SJCRH30 (cell line): ENCODE measurements around the gene OR51G2. TPM values are rescaled to one million over a fixed set of nuclear protein-coding genes. Genes with fewer than 3 reads are reported as not detected.

Experiments used
- DNase-seq, 2 experiments: peaks; one replicate each; pipeline ENCODE4 v3.0.0-alpha.2; 2015 to 2020
- H3K27ac ChIP-seq: fragments of 250-450 bp; sonication (Bioruptor Pico); 2 replicates; pipeline ENCODE4 v1.5.1; 2020; ENCODE audit warnings: mild to moderate bottlenecking, moderate library complexity
- H3K27me3 ChIP-seq: fragments of 250-450 bp; sonication (Bioruptor Pico); 2 replicates; pipeline ENCODE4 v1.5.1; 2020; ENCODE audit warnings: mild to moderate bottlenecking, moderate library complexity
- H3K36me3 ChIP-seq: fragments of 250-450 bp; sonication (Bioruptor Pico); 2 replicates; pipeline ENCODE4 v1.5.1; 2020; ENCODE audit warnings: mild to moderate bottlenecking, moderate library complexity
- H3K4me1 ChIP-seq: fragments of 250-450 bp; sonication (Bioruptor Pico); 2 replicates; pipeline ENCODE4 v1.5.1; 2020; ENCODE audit warnings: mild to moderate bottlenecking, moderate library complexity
- H3K4me3 ChIP-seq: fragments of 250-450 bp; sonication (Bioruptor Pico); 2 replicates; pipeline ENCODE4 v1.5.1; 2020; ENCODE audit warnings: mild to moderate bottlenecking, moderate library complexity
- H3K9me3 ChIP-seq: fragments of 250-450 bp; sonication (Bioruptor Pico); replicated peaks from 2 replicates; pipeline ENCODE4 v1.5.1; 2020; ENCODE audit warnings: mild to moderate bottlenecking, moderate library complexity
- total RNA-seq: library from RNA; depleted of rRNA; stranded (reverse); fragments of >200 nt; shearing (Covaris generic); gene quantifications from 2 replicates; pipeline ENCODE4 v1.2.3, GENCODE V29; 2014; rRNA removed

OR51G2 gene
- total RNA-seq, 1 experiment from 2014 or later, result not detected

DNA sequence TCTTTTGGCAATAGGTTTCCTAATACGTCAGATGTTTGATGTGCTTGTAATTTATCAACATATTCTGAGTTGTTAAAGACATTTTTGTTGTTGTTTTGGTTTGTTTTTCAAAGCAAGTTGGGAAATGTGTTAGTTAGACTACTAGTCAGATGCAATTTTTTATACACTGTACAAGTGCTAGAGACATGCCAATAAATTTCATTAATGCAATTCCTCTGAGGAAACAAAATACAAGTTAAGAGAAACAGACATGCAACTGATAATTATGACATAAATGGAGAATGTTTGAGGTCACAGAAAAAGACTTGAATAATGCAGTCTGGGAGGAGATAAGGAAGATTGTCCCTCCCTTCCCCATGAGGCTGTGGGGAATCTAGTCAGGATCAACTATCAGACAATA lies 31.6 kb downstream of the OR51G2 start:
- Histone ChIP-seq H3K4me1 (peaks cover 5% of the 10 kb centered on the region), H3K4me3 (no peak overlapping the region), H3K9me3 (no peaks in the 10 kb centered on the region), H3K27ac (no peak overlapping the region), H3K36me3 (no peaks in the 10 kb centered on the region), H3K27me3 (no peaks in the 10 kb centered on the region)
- DNase-seq, result no peak

DNA sequence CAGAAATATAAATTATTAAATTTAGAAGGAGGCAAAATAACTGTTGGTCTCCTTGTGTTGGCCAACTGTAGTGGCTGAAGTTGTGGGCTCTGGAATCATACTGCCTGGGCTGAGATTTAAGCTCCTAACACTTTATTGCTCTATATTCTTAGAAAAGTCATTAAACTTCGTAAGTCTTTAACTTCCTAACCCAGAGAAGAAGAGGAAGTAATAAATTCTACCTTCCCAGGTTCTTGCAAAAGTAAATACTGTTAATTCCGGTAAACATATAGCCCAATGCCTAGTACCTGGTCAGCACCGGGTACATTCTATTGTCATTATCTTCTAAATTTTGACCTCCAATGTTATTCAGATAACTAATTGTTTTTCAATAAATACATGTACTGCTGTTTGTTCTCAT lies 33.0 kb downstream of the OR51G2 start:
- Histone ChIP-seq H3K27ac (no peak overlapping the region), H3K9me3 (no peaks in the 10 kb centered on the region), H3K36me3 (no peaks in the 10 kb centered on the region), H3K4me3 (no peak overlapping the region), H3K4me1 (peaks cover 13% of the 10 kb centered on the region), H3K27me3 (no peaks in the 10 kb centered on the region)
- no peak for DNase-seq

DNA sequence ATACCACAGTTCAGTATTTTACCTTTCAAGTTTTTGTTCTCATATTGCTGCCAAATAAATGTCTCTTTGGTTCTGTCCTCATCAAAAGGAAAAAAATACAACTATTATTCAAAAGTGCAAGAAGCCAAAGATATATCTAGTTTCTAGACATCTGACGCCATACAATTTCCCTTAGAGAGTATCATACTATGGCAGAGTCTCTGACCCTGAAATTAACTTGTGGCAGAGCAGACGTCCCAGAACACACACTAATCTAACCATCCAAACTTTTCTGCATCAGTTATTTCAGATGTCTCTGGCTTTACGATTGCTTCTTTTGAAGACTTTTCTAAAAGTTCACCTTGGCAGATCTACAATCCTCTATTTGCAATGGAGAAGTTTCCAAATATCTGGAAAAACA lies 34.8 kb downstream of the OR51G2 start:
- no peaks in the 10 kb centered on the region for H3K36me3 ChIP-seq
- H3K4me1 ChIP-seq, result peaks cover 14% of the 10 kb centered on the region
- H3K27ac ChIP-seq, result no peak overlapping the region
- no peaks in the 10 kb centered on the region for H3K27me3 ChIP-seq
- H3K9me3 ChIP-seq, result no peaks in the 10 kb centered on the region
- H3K4me3 ChIP-seq, result no peak overlapping the region
- DNase-seq, result no peak

DNA sequence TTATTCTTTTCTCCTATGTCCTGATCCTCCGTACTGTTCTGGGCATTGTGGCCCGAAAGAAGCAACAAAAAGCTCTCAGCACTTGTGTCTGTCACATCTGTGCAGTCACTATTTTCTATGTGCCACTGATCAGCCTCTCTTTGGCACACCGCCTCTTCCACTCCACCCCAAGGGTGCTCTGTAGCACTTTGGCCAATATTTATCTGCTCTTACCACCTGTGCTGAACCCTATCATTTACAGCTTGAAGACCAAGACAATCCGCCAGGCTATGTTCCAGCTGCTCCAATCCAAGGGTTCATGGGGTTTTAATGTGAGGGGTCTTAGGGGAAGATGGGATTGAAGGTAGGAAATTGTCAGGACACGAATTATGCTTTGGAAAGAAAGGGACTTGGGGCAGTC lies 36.6 kb downstream of the OR51G2 start:
- Histone ChIP-seq H3K27ac (no peak overlapping the region), H3K4me3 (no peak overlapping the region), H3K36me3 (no peaks in the 10 kb centered on the region), H3K9me3 (no peaks in the 10 kb centered on the region), H3K4me1 (peaks cover 14% of the 10 kb centered on the region), H3K27me3 (no peaks in the 10 kb centered on the region)
- peak in 1 of 2 experiments; percentile 23 for DNase-seq

DNA sequence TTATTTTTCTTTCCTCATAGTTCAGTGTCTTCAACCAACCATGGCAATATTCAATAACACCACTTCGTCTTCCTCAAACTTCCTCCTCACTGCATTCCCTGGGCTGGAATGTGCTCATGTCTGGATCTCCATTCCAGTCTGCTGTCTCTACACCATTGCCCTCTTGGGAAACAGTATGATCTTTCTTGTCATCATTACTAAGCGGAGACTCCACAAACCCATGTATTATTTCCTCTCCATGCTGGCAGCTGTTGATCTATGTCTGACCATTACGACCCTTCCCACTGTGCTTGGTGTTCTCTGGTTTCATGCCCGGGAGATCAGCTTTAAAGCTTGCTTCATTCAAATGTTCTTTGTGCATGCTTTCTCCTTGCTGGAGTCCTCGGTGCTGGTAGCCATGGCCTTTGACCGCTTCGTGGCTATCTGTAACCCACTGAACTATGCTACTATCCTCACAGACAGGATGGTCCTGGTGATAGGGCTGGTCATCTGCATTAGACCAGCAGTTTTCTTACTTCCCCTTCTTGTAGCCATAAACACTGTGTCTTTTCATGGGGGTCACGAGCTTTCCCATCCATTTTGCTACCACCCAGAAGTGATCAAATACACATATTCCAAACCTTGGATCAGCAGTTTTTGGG lies 37.2 kb downstream of the OR51G2 start, which contains the start of gene OR51T1:
TSS of gene OR51T1 (plus strand) at position 41 of the 641 bp plus-strand sequence. CDS start at position 41, 0 bp downstream.
- Histone ChIP-seq H3K9me3 (no peaks in the 10 kb centered on the region), H3K27ac (no peak within 1 kb of the TSS), H3K4me1 (peaks cover 14% of the 10 kb centered on the region), H3K27me3 (no peaks in the 10 kb centered on the region), H3K36me3 (no peaks in the 10 kb centered on the region), H3K4me3 (no peak within 1 kb of the TSS)
- DNase-seq, result peak; percentile 47 to 77

DNA sequence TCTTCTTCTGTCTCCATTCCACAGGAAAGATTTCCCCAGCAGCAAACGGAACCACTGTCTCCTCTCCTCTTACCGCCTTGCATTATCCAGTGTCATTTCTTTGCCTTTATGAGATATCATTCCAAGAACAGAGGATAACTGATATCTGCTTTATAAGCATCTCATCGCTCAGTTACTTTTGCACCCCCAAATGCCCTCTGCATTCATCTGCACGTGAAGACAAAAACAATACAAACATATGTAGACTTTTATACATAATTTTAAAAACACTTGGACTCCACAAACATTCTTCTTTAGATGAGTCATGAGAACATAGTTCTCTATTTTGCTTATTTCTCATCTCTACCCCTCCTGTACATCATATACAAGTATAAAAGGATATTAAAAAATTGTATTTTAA lies 38.0 kb downstream of the OR51G2 start:
- Histone ChIP-seq H3K27ac (no peak overlapping the region), H3K9me3 (no peaks in the 10 kb centered on the region), H3K36me3 (no peaks in the 10 kb centered on the region), H3K27me3 (no peaks in the 10 kb centered on the region), H3K4me3 (no peak overlapping the region), H3K4me1 (peaks cover 14% of the 10 kb centered on the region)
- no peak for DNase-seq

DNA sequence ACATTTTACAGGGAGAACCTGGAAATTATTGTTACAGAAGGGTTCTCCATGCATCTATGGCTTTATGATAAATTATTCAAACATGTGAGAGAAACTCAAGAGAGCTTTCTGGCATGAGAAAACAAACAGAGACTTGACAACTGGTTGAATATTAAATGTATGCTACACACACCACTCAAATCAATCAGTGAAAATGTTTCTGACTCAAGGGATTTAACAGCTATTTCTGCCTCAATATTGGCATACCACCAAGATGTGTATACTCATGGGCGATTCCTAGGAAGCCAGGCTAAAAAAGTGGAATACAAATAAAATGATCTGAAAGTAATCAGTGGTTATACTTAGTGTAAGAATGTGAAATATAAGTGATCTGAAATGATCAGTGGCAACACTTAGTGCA lies 53.3 kb downstream of the OR51G2 start:
- H3K36me3 ChIP-seq, result no peaks in the 10 kb centered on the region
- H3K4me1 ChIP-seq, result no peaks in the 10 kb centered on the region
- H3K27ac ChIP-seq, result no peak overlapping the region
- H3K27me3 ChIP-seq, result no peaks in the 10 kb centered on the region
- H3K4me3 ChIP-seq, result no peak overlapping the region
- no peaks in the 10 kb centered on the region for H3K9me3 ChIP-seq
- no peak for DNase-seq

DNA sequence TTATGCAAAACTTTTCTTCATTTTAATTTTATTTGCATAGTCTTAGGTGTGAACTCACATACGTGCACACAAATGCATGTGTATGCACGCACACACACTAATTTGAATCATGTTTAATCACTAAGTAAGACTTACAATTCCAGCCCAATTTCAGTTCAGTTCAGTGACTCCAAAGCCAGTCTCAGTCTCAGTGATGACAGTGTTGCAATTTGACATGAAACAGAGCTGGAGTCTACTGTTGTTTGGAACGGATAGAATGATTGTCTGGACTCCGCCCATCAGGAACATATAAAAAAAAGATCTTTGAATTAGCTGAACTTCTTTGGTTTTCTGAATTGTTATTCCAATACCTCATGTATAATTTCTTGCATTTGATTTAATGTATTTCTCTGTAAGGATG lies 55.3 kb downstream of the OR51G2 start:
- no peak overlapping the region for H3K27ac ChIP-seq
- no peaks in the 10 kb centered on the region for H3K27me3 ChIP-seq
- no peaks in the 10 kb centered on the region for H3K9me3 ChIP-seq
- no peak for DNase-seq
- no peaks in the 10 kb centered on the region for H3K36me3 ChIP-seq
- H3K4me1 ChIP-seq, result no peaks in the 10 kb centered on the region
- H3K4me3 ChIP-seq, result no peak overlapping the region

Other genes with a start within 250 kb of the OR51G2 start
- not detected in 2 replicates for gene OR51E2, start 221.5 kb downstream of the OR51G2 start, total RNA-seq
- gene MMP26, start 214.6 kb downstream of the OR51G2 start, total RNA-seq, result not detected in 2 replicates
- not detected in 2 replicates for gene OR51F1, start 149.4 kb downstream of the OR51G2 start, total RNA-seq
- not detected in 2 replicates for gene OR52R1, start 115.0 kb downstream of the OR51G2 start, total RNA-seq
- gene OR51F2, start 98.0 kb downstream of the OR51G2 start, total RNA-seq, result not detected in 2 replicates
- not detected in 2 replicates for gene OR51S1, start 70.1 kb downstream of the OR51G2 start, total RNA-seq
- not detected in 2 replicates for gene OR51T1, start 37.5 kb downstream of the OR51G2 start, total RNA-seq
- not detected in 2 replicates for gene OR51A7, start 15.6 kb downstream of the OR51G2 start, total RNA-seq
- not detected in 2 replicates for gene OR51G1, start 5.0 kb upstream of the OR51G2 start, total RNA-seq
- not detected in 2 replicates for gene OR51A4, start 28.3 kb upstream of the OR51G2 start, total RNA-seq
- gene OR51A2, start 36.4 kb upstream of the OR51G2 start, total RNA-seq, result not detected in 2 replicates
- not detected in 2 replicates for gene OR51L1, start 75.5 kb upstream of the OR51G2 start, total RNA-seq
- not detected in 2 replicates for gene OR52J3, start 127.2 kb upstream of the OR51G2 start, total RNA-seq
- gene OR52E2, start 140.3 kb upstream of the OR51G2 start, total RNA-seq, result not detected in 2 replicates
- gene OR52E1, start 150.2 kb upstream of the OR51G2 start, total RNA-seq, result not detected in 2 replicates
- not detected in 2 replicates for gene OR52A5, start 219.0 kb upstream of the OR51G2 start, total RNA-seq
- not detected in 2 replicates for gene OR52A1, start 235.4 kb upstream of the OR51G2 start, total RNA-seq